SU-DHL-6 (cell line): Measurements from ENCODE around the gene RD3L.

Experiments
- CTCF ChIP-seq: fragments of 200-600 bp; sonication (generic); IDR thresholded peaks from one replicate; pipeline ENCODE4 v1.5.1; 2017; ENCODE audit warnings: antibody characterized with exemption, mild to moderate bottlenecking, low read length, moderate library complexity; ENCODE audit not compliant: insufficient read depth, poor library complexity, severe bottlenecking
- EZH2phosphoT487 ChIP-seq: fragments of 200-600 bp; sonication (generic), shearing (Covaris generic); conservative IDR thresholded peaks from 2 replicates; pipeline ENCODE4 v1.6.1; 2018; ENCODE audit warnings: mild to moderate bottlenecking, antibody characterized with exemption, low read length, moderate library complexity, mixed read lengths

DNA sequence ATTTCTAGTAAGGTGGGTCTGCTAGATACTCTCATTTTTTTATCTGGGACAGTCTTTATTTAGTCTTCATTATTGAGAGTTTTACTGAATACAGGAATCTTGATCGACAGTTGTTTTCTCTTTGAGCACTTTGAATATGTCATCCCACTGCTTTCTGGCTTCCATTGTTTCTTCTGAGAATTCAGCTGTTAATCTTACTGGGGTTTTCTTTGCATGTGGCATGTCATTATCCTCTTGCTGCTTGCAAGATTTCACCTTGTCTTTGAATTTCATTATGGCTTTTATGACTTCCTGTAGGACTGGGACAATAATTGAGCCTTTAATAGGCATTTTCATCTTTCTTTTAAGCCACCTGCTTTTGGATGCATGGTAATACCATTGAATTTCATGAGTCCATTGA lies 46.7 kb upstream of the RD3L start:
- no peak for TF ChIP-seq CTCF
- no peak for TF ChIP-seq EZH2phosphoT487
